Endothelial cell of umbilical vein (primary cell): Measurements from ENCODE around the gene TFG. TPM values are rescaled to one million over a fixed set of nuclear protein-coding genes. Genes with fewer than 3 reads are reported as not detected.

ENCODE experiments used
- BruUV-seq: library from RNA; stranded (reverse); fragments of 400-500 nt; replicated peaks from 2 replicates; lab custom pipeline; 2021; lab: Mats Ljungman, UMichigan
- CTCF ChIA-PET: fragments of 300-600, 350-600 bp; sonication (Branson Sonifier 250); formaldehyde crosslinking; loops from one replicate; lab custom pipeline; 2021; ENCODE audit warnings: antibody characterized with exemption, inconsistent platforms; lab: Charles Lee
- POLR2A ChIA-PET: fragments of 300-600, 350-600 bp; sonication (Branson Sonifier 250); formaldehyde crosslinking; loops from one replicate; lab custom pipeline; 2021; ENCODE audit warnings: antibody characterized with exemption, inconsistent platforms; lab: Charles Lee
- DNase-seq: peaks from one replicate; pipeline ENCODE4 v3.0.0-alpha.2; 2011; ENCODE audit warnings: low read depth, low spot score
- FAIRE-seq: peaks from 2 replicates; lab custom pipeline; 2011; peaks lifted over from hg19 to GRCh38; lab: Jason Lieb, UNC
- H2AFZ ChIP-seq: 2 replicates; pipeline ENCODE4 v1.6.0; 2012; ENCODE audit warnings: low read depth, low read length, control low read depth, inconsistent platforms
- H3K27ac ChIP-seq: 2 replicates; pipeline ENCODE4 v1.5.1; 2011; ENCODE audit warnings: low read depth, mild to moderate bottlenecking, control low read depth, low read length, moderate library complexity; ENCODE audit not compliant: insufficient read depth
- H3K27me3 ChIP-seq, 2 experiments: 2 replicates each; pipeline versions ENCODE4 v1.6.0 to v1.6.1; 2011; ENCODE audit warnings: low read length in 2 of 2, mixed read lengths in 1 of 2; ENCODE audit not compliant: control insufficient read depth in 2 of 2, insufficient read depth in 2 of 2
- H3K36me3 ChIP-seq, 2 experiments: 2 replicates in 1 of 2; 3 replicates in 1 of 2; pipeline ENCODE4 v1.5.1; 2011; ENCODE audit warnings: low read length in 2 of 2, mild to moderate bottlenecking in 1 of 2, moderate library complexity in 1 of 2; ENCODE audit not compliant: control insufficient read depth in 2 of 2, insufficient read depth in 2 of 2; ENCODE audit errors: extremely low read depth in 1 of 2
- H3K4me1 ChIP-seq: 3 replicates; pipeline ENCODE4 v1.5.1; 2011; ENCODE audit warnings: mild to moderate bottlenecking, low read length; ENCODE audit not compliant: control insufficient read depth, insufficient read depth; ENCODE audit errors: extremely low read depth
- H3K4me2 ChIP-seq: 2 replicates; pipeline ENCODE4 v1.6.1; 2011; ENCODE audit warnings: low read length, control low read depth, mixed read lengths; ENCODE audit not compliant: insufficient read depth
- H3K4me3 ChIP-seq, 3 experiments: fragments of 200-600 bp in 1 of 3; sonication (generic), shearing (Covaris generic) in 1 of 3; replicated peaks in 1 of 3; 2 replicates each; pipeline ENCODE4 v1.5.1; 2011 to 2016; ENCODE audit warnings: control low read depth in 3 of 3, low read length in 3 of 3, mild to moderate bottlenecking in 2 of 3, inconsistent platforms in 1 of 3, low read depth in 1 of 3, moderate library complexity in 1 of 3; ENCODE audit not compliant: insufficient read depth in 1 of 3
- H3K79me2 ChIP-seq: 2 replicates; pipeline ENCODE4 v1.6.0; 2012; ENCODE audit warnings: low read length, inconsistent platforms; ENCODE audit not compliant: control insufficient read depth, insufficient read depth
- H3K9ac ChIP-seq: replicated peaks from 2 replicates; pipeline ENCODE3; 2011; ENCODE audit warnings: low read length, control low read depth; ENCODE audit not compliant: insufficient read depth; ENCODE audit errors: extremely low read depth
- H3K9me1 ChIP-seq: replicated peaks from 3 replicates; pipeline ENCODE4 v1.6.0; 2011; ENCODE audit warnings: mild to moderate bottlenecking, low read length; ENCODE audit not compliant: control insufficient read depth, insufficient read depth; ENCODE audit errors: extremely low read depth
- H3K9me3 ChIP-seq: replicated peaks from 2 replicates; pipeline ENCODE4 v1.5.1; 2012; ENCODE audit warnings: low read length, inconsistent platforms; ENCODE audit not compliant: control insufficient read depth, insufficient read depth
- H4K20me1 ChIP-seq: replicated peaks from 2 replicates; pipeline ENCODE3; 2011; ENCODE audit warnings: mild to moderate bottlenecking, low read length; ENCODE audit not compliant: control insufficient read depth, insufficient read depth; ENCODE audit errors: extremely low read depth
- CTCF ChIP-seq, 2 donors: IDR thresholded peaks; 1 replicate in 1 of 2; 2 replicates in 1 of 2; pipeline ENCODE4 v1.5.1; 2011; ENCODE audit warnings: low read length in 2 of 2, mild to moderate bottlenecking in 2 of 2, moderate library complexity in 2 of 2, control low read depth in 1 of 2, inconsistent platforms in 1 of 2, low read depth in 1 of 2; ENCODE audit not compliant: insufficient read depth in 1 of 2; ENCODE audit errors: extremely low read depth in 1 of 2
- FOS ChIP-seq: IDR thresholded peaks from 2 replicates; pipeline ENCODE4 v1.6.1; 2011; ENCODE audit warnings: mild to moderate bottlenecking, low read length, moderate library complexity, borderline replicate concordance; ENCODE audit not compliant: insufficient read depth
- GATA2 ChIP-seq: IDR thresholded peaks from 2 replicates; pipeline ENCODE4 v1.7.0; 2011; ENCODE audit warnings: low read depth, mild to moderate bottlenecking, moderate library complexity, mixed read lengths, low read length; ENCODE audit not compliant: insufficient read length, insufficient read depth
- JUN ChIP-seq: IDR thresholded peaks from 2 replicates; pipeline ENCODE4 v1.6.1; 2011; ENCODE audit warnings: borderline replicate concordance, low read depth; ENCODE audit not compliant: insufficient read length, insufficient read depth
- dilution Hi-C: fragments of 300-500 bp; cut with MboI; formaldehyde crosslinking; loops from one replicate; pipeline ENCODE4 v1.15.0; 2019; ENCODE audit warnings: low sequenced_read_pairs; ENCODE audit not compliant: extremely low pct_ligation_motif_present
- intact Hi-C: fragments of 100-400 bp; cut with micrococcal nuclease; formaldehyde crosslinking; loops from one replicate; pipeline ENCODE4 v1.10.0; 2022
- polyA plus RNA-seq, 4 experiments: library from polyadenylated mRNA; depleted of rRNA in 3 of 4; stranded (reverse) in 3 of 4; unstranded in 1 of 4; fragments of >200 nt; gene quantifications; 2 replicates each; pipeline versions ENCODE4 v1.2.1 to v1.2.3, GENCODE V29; 2011 to 2012; ENCODE audit warnings: missing spikeins in 1 of 4
- total RNA-seq: library from RNA; stranded (reverse); gene quantifications from 2 replicates; pipeline ENCODE4 v1.2.3, GENCODE V29; 2021

Gene TFG
- total and polyA plus RNA-seq, 2 donors (not counting 3 experiments of a cell fraction or from before 2014, with no cell fraction given), result 106 to 154 TPM

- H3K27ac ChIP-seq, result peak overlapping the region; percentile 78
- peaks cover 13% of the 10 kb centered on the region for H4K20me1 ChIP-seq
- peaks cover 5 to 8% of the 10 kb centered on the region in 2 experiments for H3K36me3 ChIP-seq
- H3K4me3 ChIP-seq, result peak overlapping the region; percentile 79 to 99 (median 89)
- TSS peak; percentile 42 for BruUV-seq
- dilution Hi-C loops (no loop called here), intact Hi-C loops (no loop called here)
- no peaks in the 10 kb centered on the region for H3K9me3 ChIP-seq
- peaks cover 8% of the 10 kb centered on the region for H3K4me1 ChIP-seq
- peaks cover 5 to 7% of the 10 kb centered on the region in 2 experiments for H3K27me3 ChIP-seq
- peak overlapping the region; percentile 98 for H3K4me2 ChIP-seq
- no peak for FAIRE-seq
- peaks cover 57% of the 10 kb centered on the region for H3K79me2 ChIP-seq
- H3K9ac ChIP-seq, result peak overlapping the region; percentile 92
- ChIA-PET CTCF (interaction anchor here (1.0 to 2.9 kb wide), 10 partner anchors 11 to 879 kb away, joined by 3 to 26 read pairs (median 4); no protein-coding TSS in a partner anchor), POLR2A (interaction anchor here (0.7 kb wide), 1 partner anchor 154 kb away, joined by 3 read pairs; no protein-coding TSS in a partner anchor)
- peak; percentile 62 for DNase-seq
- H3K9me1 ChIP-seq, result no peaks in the 10 kb centered on the region
- no peak for TF ChIP-seq GATA2
- no peak for TF ChIP-seq FOS
- no peak for TF ChIP-seq JUN
- TF ChIP-seq CTCF (IDR thresholded peaks at IDR 0.05; ENCODE audit: extremely low read depth in 1 of 2, insufficient read depth in 1 of 2, low read depth in 1 of 2, low read length in 2 of 2), result peak; percentile 30 to 32
- H2AFZ ChIP-seq, result no peak overlapping the region
Measured at GRCh38 chr3:100710261-100710968, 1.1 kb downstream of the TFG start.
